Upper lobe of right lung (tissue), 1 donor: ENCODE data around the gene SLC39A11. TPM values are rescaled to one million over a fixed set of nuclear protein-coding genes. Genes with fewer than 3 reads are reported as not detected.
"Not testable (repeated sequence)": the region's sequence is repeated elsewhere in the genome, so short reads cannot be mapped to it uniquely, and the experiment has no call there.

Experiments
- ATAC-seq: fragments of 200-7000 bp; cut with Tn5 transposase; one replicate; pipeline ENCODE4 v1.9.1; 2020; ENCODE audit warnings: mild to moderate bottlenecking, moderate library complexity
- DNase-seq: peaks from one replicate; pipeline ENCODE4 v3.0.0-alpha.2; 2020
- H3K27ac ChIP-seq: fragments of 200-600 bp; one replicate; pipeline ENCODE4 v1.8.0; 2022
- H3K27me3 ChIP-seq: fragments of 200-600 bp; one replicate; pipeline ENCODE4 v1.8.0; 2022; ENCODE audit warnings: mild to moderate bottlenecking
- H3K36me3 ChIP-seq: fragments of 200-600 bp; one replicate; pipeline ENCODE4 v1.8.0; 2022
- H3K4me1 ChIP-seq: fragments of 200-600 bp; one replicate; pipeline ENCODE4 v1.8.0; 2022
- H3K4me3 ChIP-seq: fragments of 200-600 bp; one replicate; pipeline ENCODE4 v1.8.0; 2022; ENCODE audit warnings: mild to moderate bottlenecking
- H3K9me3 ChIP-seq: fragments of 200-600 bp; one replicate; pipeline ENCODE4 v1.8.0; 2022
- CTCF ChIP-seq: fragments of 200-600 bp; IDR thresholded peaks from one replicate; pipeline ENCODE4 v1.8.0; 2022; ENCODE audit warnings: antibody characterized with exemption
- intact Hi-C: fragments of 100-400 bp; cut with DNase I; formaldehyde crosslinking; loops from one replicate; pipeline ENCODE4 v1.11.0; 2022
- total RNA-seq: library from RNA; stranded (reverse); fragmentation: NEBNext Ultra II Directional; extraction: Animal tissue kit (Norgen Biotek cat#: 25700); gene quantifications from one replicate; pipeline ENCODE4 v1.2.1, GENCODE V29; 2021
- donor health status: DM: no; HTN: yes; CAD: no; lungs with severe emphysema.

SLC39A11 gene
- total RNA-seq, 1 donor from 2014 or later, result 33.7 TPM

GRCh38 chr17:72643575-72644216 is 448.8 kb downstream of the SLC39A11 start:
- intact Hi-C loops, result no loop called here
- Histone ChIP-seq H3K36me3 (no peaks in the 10 kb centered on the region), H3K9me3 (no peaks in the 10 kb centered on the region), H3K27me3 (no peaks in the 10 kb centered on the region), H3K27ac (no peak overlapping the region), H3K4me3 (no peak overlapping the region), H3K4me1 (no peaks in the 10 kb centered on the region)
- TF ChIP-seq CTCF, result no peak
- DNase-seq, result no peak
- no peak for ATAC-seq

GRCh38 chr17:72642720-72643119 is 449.8 kb downstream of the SLC39A11 start:
- H3K9me3 ChIP-seq, result no peaks in the 10 kb centered on the region
- TF ChIP-seq CTCF, result no peak
- DNase-seq, result no peak
- no peak overlapping the region for H3K27ac ChIP-seq
- H3K4me3 ChIP-seq, result no peak overlapping the region
- H3K36me3 ChIP-seq, result no peaks in the 10 kb centered on the region
- no peaks in the 10 kb centered on the region for H3K4me1 ChIP-seq
- intact Hi-C loops, result no loop called here
- ATAC-seq, result no peak
- H3K27me3 ChIP-seq, result no peaks in the 10 kb centered on the region

DNA sequence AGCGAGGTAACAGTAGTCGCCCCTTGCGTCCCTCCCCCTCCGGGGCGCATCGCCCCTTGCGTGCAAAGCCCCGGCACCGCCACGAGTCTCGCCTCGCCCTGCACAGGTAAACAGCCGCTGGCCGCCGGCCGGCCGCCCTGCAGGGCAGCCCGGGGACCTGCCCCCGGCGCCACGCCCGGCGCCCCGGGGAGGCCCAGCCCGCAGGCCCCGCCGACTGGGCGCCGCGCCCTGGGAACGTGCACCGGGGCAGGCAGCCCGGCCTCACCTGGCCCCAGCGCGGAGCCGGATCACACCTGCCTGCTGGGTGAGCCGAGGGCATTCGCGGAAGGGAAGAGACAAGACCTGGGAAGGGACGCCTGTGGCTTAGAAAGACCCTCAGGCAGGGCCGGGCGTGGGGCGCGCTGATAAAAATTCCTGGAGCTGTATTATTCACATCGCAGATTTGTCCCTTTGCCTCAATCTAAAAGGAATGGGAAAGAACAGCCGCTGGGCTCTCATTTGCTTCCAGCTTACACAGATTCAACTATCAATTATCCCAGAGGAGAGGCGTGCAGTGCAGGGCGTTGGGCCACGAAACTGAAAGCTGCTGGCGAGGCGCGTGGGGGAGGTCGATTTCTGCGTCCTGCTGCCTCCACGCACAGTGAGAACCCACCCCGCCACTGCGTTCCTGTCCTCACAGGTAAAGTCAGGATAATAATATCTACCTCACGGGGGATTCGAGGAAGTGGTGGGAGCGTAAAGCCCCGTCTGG is 451.9 kb downstream of the SLC39A11 start:
- H3K27me3 ChIP-seq, result no peaks in the 10 kb centered on the region
- peak; percentile 94 for ATAC-seq
- no peak for TF ChIP-seq CTCF
- no peak overlapping the region for H3K27ac ChIP-seq
- no peaks in the 10 kb centered on the region for H3K36me3 ChIP-seq
- intact Hi-C loops, result no loop called here
- peak; percentile 81 for DNase-seq
- no peak overlapping the region for H3K4me3 ChIP-seq
- no peaks in the 10 kb centered on the region for H3K4me1 ChIP-seq
- H3K9me3 ChIP-seq, result no peaks in the 10 kb centered on the region

GRCh38 chr17:72639711-72640110 is 452.8 kb downstream of the SLC39A11 start:
- no peak overlapping the region for H3K4me3 ChIP-seq
- TF ChIP-seq CTCF, result no peak
- H3K4me1 ChIP-seq, result no peaks in the 10 kb centered on the region
- H3K27me3 ChIP-seq, result no peaks in the 10 kb centered on the region
- no peak overlapping the region for H3K27ac ChIP-seq
- no peak for DNase-seq
- intact Hi-C loops, result no loop called here
- no peak for ATAC-seq
- no peaks in the 10 kb centered on the region for H3K9me3 ChIP-seq
- H3K36me3 ChIP-seq, result no peaks in the 10 kb centered on the region

DNA sequence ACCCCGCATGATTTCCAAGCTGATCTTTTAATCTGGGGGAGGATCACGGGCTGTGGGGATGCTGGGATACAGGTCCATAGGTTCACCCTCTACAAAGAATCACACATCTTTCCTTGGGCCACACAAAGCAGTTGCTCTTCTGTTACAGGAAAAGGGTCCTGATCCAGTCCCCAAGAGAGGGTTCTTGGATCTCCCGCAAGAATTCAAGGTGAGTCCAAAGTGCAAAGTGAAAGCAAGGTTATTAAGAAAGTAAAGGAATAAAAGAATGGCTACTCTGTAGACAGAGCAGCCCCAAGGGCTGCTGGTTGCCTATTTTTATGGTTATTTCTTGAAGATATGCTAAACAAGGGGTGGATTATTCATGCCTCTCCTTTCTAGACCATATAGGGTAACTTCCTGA is 453.6 kb downstream of the SLC39A11 start:
- H3K36me3 ChIP-seq, H3K9me3 ChIP-seq, DNase-seq, ATAC-seq, intact Hi-C loops, H3K4me3 ChIP-seq, H3K4me1 ChIP-seq, H3K27ac ChIP-seq, H3K27me3 ChIP-seq: not testable (repeated sequence)

DNA sequence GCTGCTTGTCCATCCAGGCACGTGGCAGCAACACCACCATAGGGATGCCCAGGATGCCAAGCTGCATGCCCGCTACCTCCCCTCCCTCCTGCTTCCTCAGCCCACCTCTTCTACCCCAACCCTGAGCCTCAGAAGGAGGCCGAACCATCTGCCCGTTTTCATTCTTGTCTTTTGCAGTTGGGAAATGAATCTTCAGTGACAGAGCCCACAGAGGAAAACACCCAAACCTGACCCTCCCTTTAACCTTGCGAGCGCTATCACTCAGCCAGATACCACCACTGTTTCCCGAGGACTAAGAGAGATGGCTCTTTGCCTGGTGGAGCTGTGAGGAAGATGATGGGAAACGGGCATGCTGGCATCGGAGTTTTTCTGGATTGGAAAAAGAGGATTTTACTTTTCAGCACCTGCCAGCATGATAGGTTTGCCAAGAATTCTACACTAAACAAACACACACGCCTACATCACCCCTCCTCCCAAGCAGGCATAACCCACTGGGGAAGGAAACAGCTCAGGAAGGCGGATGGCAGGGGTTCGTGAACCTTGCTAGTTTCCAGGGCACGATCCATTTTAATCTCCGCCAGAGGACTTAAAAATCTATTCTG is 457.4 kb downstream of the SLC39A11 start:
- no peak overlapping the region for H3K27ac ChIP-seq

More for the DNA sequence above, 457.4 kb downstream of the SLC39A11 start:
- DNase-seq (no peak), ATAC-seq (no peak)
- Histone ChIP-seq H3K27me3 (no peaks in the 10 kb centered on the region), H3K9me3 (no peaks in the 10 kb centered on the region), H3K4me3 (no peak overlapping the region), H3K36me3 (no peaks in the 10 kb centered on the region), H3K4me1 (no peaks in the 10 kb centered on the region)
- no peak for TF ChIP-seq CTCF
- intact Hi-C loops, result no loop called here
